Left cardiac atrium (tissue), 4 donors: ENCODE data around the gene VCPKMT. TPM values are rescaled to one million over a fixed set of nuclear protein-coding genes. Genes with fewer than 3 reads are reported as not detected.
A peak's percentile ranks its signal among the peaks of the same experiment; 100 is the strongest.
"Not testable (repeated sequence)": the region's sequence is repeated elsewhere in the genome, so short reads cannot be mapped to it uniquely, and the experiment has no call there.

ENCODE experiments used
- ATAC-seq, 2 donors: fragments of 200-7000 bp; cut with Tn5 transposase; one replicate each; pipeline ENCODE4 v1.9.1; 2020; ENCODE audit warnings: mild to moderate bottlenecking in 2 of 2, moderate library complexity in 2 of 2
- DNase-seq: peaks from one replicate; pipeline ENCODE4 v3.0.0-alpha.2; 2020
- intact Hi-C, 2 donors: fragments of 100-400 bp; cut with DNase I; formaldehyde crosslinking; loops; one replicate each; pipeline versions ENCODE4 v1.14.1 to v1.15.1; 2022 to 2023
- total RNA-seq, 2 donors: library from RNA; stranded (reverse); fragmentation: NEBNext Ultra II Directional; extraction: Animal tissue kit (Norgen Biotek cat#: 25700); gene quantifications; one replicate each; pipeline ENCODE4 v1.2.1, GENCODE V29; 2021
- donor health status: DM: no; HTN: yes; CAD: no.
- donor health status: DM: no; HTN: yes; CAD: no; lungs with severe emphysema.
- donor health status: DM: yes; HTN: yes; CAD: no.
- donor health status: Dilated cardiomyopathy.

The VCPKMT gene
- total RNA-seq, 2 donors from 2014 or later: 3.1 to 5.0 TPM

GRCh38 chr14:50095895-50096294 lies 20.5 kb downstream of the VCPKMT start:
- intact Hi-C loops: no loop called here
- ATAC-seq: no peak

GRCh38 chr14:50094056-50094755 lies 22.2 kb downstream of the VCPKMT start:
- ATAC-seq: no peak
- DNase-seq: no peak
- intact Hi-C loops: no loop called here

More at GRCh38 chr14:50095895-50096294, 20.5 kb downstream of the VCPKMT start:
- DNase-seq: no peak

- ATAC-seq: no peak
- DNase-seq: no peak
- intact Hi-C loops: no loop called here
These were observed 22.9 kb downstream of the VCPKMT start for GRCh38 chr14:50093496-50093895.

DNA sequence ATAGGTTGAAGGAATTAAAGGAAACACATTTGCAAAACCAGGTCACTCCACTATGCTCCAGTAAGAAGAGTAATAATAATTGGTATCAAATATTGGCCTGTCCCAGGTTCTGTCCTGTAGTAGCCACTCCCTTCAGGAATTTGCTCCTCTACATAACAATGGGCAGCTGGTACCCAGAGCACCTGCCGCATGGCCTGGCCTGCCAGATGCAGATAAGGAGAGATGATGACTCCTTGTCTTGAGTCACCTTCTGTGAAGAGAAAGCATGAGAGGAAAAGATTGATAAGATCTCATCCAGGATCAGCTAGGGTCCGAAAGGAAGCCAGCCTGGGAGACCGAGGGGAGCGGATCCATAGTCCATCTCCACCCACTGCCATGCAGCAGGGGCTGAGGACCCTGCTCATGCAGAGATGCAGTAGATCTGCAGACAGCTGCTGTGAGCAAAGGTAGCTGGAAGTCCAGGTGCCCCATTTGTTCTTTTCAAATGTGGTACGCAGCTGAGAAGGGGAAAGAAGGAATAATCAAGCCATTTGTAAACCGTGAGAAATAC lies 24.3 kb downstream of the VCPKMT start:
- intact Hi-C loops: no loop called here
- ATAC-seq (no peak), DNase-seq (no peak)

DNA sequence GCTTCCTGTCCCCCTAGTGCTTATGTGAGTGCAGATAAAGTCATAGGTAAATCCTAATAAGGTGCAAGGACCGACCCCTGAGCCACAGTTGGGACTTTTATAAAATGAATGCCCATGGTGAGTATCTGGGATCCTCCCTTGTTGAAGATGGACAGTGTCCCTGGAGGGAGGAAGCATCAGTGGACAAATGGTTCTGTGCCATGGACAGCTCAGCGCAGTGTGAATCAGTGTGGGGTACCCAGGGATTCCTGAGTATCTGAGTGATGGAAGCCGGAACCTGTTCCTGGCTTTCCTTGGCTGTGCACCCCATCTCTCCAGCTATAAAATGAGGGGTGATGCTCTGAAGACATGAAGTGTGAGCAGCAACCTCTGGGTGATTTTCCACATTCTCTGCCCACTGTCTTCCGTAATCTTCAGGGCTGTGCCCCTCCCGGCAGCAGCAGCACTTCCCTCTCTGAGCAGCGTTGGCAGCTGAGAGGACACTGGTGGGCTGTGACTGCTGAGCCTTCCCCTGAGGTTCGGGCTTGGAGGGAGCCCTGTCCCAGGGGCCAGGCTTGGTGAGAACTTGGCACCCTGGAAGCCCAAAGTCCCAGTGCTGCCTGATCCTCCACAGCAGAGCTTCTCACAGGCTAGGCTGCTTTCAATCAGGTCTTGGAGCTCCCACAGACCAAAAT lies 25.0 kb downstream of the VCPKMT start:
- DNase-seq: no peak
- intact Hi-C loops: no loop called here
- no peak for ATAC-seq

DNA sequence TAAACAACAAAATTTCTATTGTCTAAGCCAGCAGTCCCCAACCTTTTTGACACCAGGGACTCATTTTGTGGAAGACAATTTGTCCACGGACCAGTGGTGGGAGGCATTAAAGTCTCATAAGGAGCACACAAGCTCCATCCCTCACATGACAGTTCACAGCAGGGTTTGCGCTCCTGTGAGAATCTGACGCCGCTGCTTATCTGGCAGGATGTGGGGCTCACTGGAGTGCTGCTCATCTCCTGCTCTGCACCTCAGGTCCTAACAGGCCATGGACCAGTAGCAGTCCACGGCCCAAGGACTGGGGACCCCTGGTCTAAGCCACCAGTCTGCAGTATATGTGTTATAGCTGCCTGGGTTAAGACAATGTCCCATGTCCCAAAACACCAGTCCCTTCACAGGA lies 27.2 kb downstream of the VCPKMT start:
- DNase-seq (no peak), ATAC-seq (no peak)
- intact Hi-C loops: no loop called here

- no peak for ATAC-seq
- no peak for DNase-seq
- intact Hi-C loops: no loop called here
These were observed 27.6 kb downstream of the VCPKMT start for GRCh38 chr14:50088731-50089130.

DNA sequence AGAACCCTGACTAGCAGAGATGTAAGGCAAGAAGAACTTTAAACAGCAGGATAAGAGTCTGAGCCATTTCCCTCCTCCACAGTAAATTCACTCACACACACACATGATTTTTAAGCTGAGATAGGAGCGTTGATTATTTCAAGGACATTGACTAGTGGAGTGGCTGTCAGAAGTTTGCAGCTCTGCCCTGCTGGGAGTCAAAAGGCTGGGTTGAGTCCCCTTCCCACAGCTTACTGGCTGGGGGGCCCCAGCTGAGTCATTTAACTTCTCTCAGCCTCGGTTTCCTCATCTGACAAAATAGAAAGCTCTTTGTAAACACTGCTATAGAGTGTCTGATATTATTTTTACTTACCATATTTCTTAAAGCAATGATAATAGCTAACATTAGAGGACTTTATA lies 28.3 kb downstream of the VCPKMT start:
- DNase-seq (no peak), ATAC-seq (no peak)
- intact Hi-C loops: no loop called here

GRCh38 chr14:50087341-50088116 lies 28.8 kb downstream of the VCPKMT start:
- intact Hi-C loops: no loop called here
- DNase-seq (no peak), ATAC-seq (no peak)

- no peak for DNase-seq
- intact Hi-C loops: no loop called here
- no peak for ATAC-seq
These were observed 30.1 kb downstream of the VCPKMT start for GRCh38 chr14:50086321-50086711.

- intact Hi-C loops: no loop called here
- ATAC-seq: no peak
- no peak for DNase-seq
These were observed 30.6 kb downstream of the VCPKMT start for GRCh38 chr14:50085570-50086320.

- ATAC-seq (no peak), DNase-seq (no peak)
- intact Hi-C loops: no loop called here
These were observed 31.7 kb downstream of the VCPKMT start for GRCh38 chr14:50084666-50085065.

DNA sequence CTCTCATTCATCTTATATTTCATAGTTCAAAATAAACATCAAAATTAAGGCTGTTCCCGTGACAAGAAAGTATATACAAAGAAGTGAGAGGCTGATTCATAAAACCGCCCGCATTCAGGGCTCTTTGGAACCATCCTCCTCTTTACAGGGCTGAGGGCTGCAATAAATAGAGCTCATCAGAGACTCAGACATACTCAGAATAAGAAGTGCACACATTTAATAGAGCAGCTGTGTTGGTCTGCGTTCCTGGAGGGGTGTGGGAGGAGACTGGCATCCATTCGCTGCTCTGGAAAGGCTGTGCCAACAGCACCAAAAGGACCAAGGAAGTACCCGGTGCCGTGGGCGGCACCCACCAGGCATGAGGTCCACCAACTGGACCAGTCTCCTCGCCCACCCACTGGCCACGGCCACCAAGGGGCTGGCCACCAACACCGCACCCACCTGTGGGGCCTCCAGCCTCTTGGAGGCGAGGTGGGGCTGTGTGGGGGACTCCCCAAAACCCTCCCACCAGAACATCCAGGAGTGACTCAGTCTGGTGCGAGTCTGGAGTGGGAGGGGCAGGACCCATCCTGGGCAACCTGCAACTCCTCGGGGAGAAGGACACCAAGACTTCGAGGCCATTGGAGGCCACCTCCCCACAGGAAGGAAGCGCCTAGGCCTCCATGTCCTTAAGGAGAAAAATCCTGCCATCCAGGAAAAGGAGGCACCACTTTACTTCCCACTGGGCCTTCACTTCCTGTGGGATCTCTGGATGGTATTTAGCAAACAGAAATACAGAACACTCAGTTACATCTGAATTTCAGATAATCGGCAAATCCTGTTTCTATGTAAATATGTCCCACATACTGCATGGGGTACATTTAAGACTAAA lies 32.7 kb downstream of the VCPKMT start:
- intact Hi-C loops: no loop called here
- DNase-seq: no peak
- no peak for ATAC-seq

DNA sequence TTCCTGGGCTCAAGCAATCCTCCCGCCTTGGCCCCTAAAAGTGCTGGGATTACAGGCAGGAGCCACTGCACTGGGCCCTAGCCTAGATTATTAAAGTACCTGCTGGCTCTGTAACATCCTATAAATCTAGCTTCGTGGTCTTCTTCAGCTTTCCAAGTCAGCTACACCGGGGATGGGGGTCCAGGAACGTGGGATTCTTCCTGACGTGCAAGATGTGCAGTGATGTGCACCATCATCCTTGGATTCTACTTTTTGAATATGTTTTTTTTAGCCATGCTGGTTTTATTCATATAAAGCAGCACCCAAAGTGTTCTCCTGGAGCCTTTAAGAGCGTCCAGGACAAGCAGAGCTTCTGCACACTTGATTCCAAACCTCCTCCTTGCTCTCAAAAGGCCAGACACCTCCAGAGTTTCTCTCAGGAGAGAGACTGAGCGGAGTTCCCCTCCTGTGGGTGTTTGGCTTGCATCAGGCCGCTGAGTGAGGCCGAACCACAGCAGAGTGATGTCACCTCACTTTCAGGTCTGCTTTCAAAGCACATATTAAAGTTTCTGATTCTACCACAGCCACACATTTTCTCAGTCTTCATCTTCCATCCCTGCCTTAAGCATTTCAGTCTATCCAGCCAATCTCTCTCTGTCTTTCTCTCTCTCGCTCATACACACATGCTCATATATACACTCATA lies 33.4 kb downstream of the VCPKMT start:
- DNase-seq: no peak
- peak in 1 of 2 donors; percentile 75 for ATAC-seq
- intact Hi-C loops: no loop called here

DNA sequence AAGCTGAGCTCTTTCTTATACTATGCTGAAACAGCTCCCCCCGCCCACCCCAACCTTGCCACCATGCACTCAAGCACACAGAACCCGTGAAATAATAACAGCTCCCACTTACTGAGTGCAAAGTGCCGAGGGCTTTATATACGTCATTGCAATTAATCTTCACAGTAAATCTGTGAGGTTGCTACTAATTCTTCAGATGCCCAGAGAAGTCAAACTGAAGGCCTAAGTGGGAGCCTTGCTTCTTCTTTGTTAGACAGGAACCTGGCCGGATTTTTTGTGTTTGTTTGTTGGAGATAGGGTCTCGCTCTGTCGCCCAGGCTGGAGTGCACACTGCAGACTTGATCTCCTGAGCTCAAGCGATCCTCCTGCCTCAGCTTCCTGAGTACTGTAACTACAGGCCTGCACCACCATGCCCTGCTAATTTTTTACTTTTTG lies 34.0 kb downstream of the VCPKMT start:
- intact Hi-C loops: no loop called here
- no peak for DNase-seq
- ATAC-seq: peak in 1 of 2 donors; percentile 43

DNA sequence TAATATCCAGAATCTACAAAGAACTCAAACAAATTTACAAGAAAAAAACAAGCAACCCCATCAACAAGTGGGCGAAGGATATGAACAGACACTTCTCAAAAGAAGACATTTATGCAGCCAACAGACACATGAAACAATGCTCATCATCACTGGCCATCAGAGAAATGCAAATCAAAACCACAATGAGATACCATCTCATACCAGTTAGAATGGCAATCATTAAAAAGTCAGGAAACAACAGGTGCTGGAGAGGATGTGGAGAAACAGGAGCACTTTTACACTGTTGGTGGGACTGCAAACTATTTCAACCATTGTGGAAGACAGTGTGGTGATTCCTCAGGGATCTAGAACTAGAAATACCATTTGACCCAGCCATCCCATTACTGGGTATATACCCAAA lies 37.3 kb downstream of the VCPKMT start:
- ATAC-seq, intact Hi-C loops: not testable (repeated sequence)

DNA sequence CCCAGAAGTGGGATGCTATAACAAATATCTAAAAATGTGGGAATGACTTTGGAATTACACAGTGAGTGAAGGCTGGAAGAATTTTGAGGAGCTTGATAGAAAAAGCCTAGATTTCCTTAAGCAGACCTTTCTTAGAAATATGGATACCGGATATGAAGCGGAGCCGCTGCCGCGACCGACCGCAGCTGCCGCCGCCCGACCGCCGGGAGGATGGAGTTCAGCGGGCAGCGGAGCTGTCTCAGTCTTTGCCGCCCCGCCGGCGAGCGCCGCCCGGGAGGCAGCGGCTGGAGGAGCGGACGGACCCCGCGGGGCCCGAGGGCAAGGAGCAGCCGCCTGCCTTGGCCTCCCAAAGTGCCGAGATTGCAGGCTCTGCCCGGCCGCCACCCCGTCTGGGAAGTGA lies 42.7 kb downstream of the VCPKMT start:
- intact Hi-C loops, DNase-seq, ATAC-seq: not testable (repeated sequence)

More for the DNA sequence above, 37.3 kb downstream of the VCPKMT start:
- not testable (repeated sequence) for DNase-seq

DNA sequence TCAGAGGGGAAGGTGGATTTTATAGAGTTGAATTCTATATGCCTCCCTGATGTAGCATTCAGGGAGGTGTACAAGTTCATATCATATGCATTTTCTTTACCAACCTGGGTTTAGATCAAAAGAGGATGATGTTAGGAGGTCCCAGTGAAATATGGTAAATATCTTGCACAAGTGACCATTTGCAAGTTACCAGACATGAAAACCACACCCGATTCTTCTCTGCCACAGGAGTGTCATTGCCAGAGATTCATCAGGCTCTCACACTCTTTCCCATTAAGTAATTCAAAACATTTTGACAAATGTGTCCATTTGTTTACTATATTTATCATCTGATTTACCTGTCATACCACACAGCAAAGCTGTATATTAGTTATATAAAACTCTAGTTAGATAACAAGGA lies 44.0 kb downstream of the VCPKMT start:
- DNase-seq: no peak

More for the DNA sequence above, 44.0 kb downstream of the VCPKMT start:
- ATAC-seq: no peak
- intact Hi-C loops: no loop called here
